Transverse colon (tissue), 3 donors: Measurements from ENCODE around the gene DMXL1.

Source experiments
- CTCF ChIP-seq, 5 experiments: fragments of 200-600 bp in 3 of 5; fragments of 450-650 bp in 2 of 5; sonication (generic) in 3 of 5; IDR thresholded peaks; 1 replicate in 2 of 5; 2 replicates in 3 of 5; pipeline ENCODE4 v1.5.1; 2016 to 2017; ENCODE audit warnings: antibody characterized with exemption in 5 of 5, inconsistent platforms in 3 of 5, mild to moderate bottlenecking in 2 of 5, moderate library complexity in 1 of 5
- EP300 ChIP-seq: sonication (generic); formaldehyde crosslinking; IDR thresholded peaks from one replicate; pipeline ENCODE4 v1.6.1; 2017; ENCODE audit warnings: antibody characterized with exemption, low read depth

GRCh38 chr5:119280380-119280779 lies 209.5 kb downstream of the DMXL1 start:
- TF ChIP-seq EP300 (no peak), CTCF (IDR thresholded peaks at IDR 0.05) (no peak)
